NCI-H2227 (cell line): ENCODE data around the gene NELFE.
"Not testable (repeated sequence)": the region's sequence is repeated elsewhere in the genome, so short reads cannot be mapped to it uniquely, and the experiment has no call there.

Experiments used
- DNase-seq: peaks from one replicate; lab custom pipeline; 2025; ENCODE audit not compliant: unreplicated experiment; lab: John Stamatoyannopoulos, UW

NELFE gene

GRCh38 chr6:31958741-31959739, at the start of gene NELFE, which contains the start of gene SKIC2:
Gene NELFE (minus strand): TSS chr6:31958971. CDS start chr6:31958446, 525 bp downstream.
Gene SKIC2 (plus strand): TSS chr6:31959175. CDS start chr6:31959193, 18 bp downstream.
- peak; percentile 100 for DNase-seq

GRCh38 chr6:32008037-32008436, 49.3 kb upstream of the NELFE start:
- not testable (repeated sequence) for DNase-seq

GRCh38 chr6:32007086-32007485, 48.3 kb upstream of the NELFE start:
- DNase-seq, result not testable (repeated sequence)

GRCh38 chr6:32005991-32006529, 47.3 kb upstream of the NELFE start:
- not testable (repeated sequence) for DNase-seq

GRCh38 chr6:32005538-32005880, 46.7 kb upstream of the NELFE start:
- DNase-seq, result not testable (repeated sequence)

GRCh38 chr6:32004864-32005537, 46.2 kb upstream of the NELFE start:
- not testable (repeated sequence) for DNase-seq

- not testable (repeated sequence) for DNase-seq
Measured at GRCh38 chr6:32004393-32004792, 45.6 kb upstream of the NELFE start.

- DNase-seq, result not testable (repeated sequence)
Measured at GRCh38 chr6:32003301-32003700, 44.5 kb upstream of the NELFE start.

- DNase-seq, result not testable (repeated sequence)
Measured at GRCh38 chr6:32002546-32003268, 43.9 kb upstream of the NELFE start.

GRCh38 chr6:31996385-31996784, 37.6 kb upstream of the NELFE start:
- not testable (repeated sequence) for DNase-seq

- not testable (repeated sequence) for DNase-seq
Measured at GRCh38 chr6:31994421-31994820, 35.6 kb upstream of the NELFE start.

GRCh38 chr6:31989363-31989762, 30.6 kb upstream of the NELFE start:
- not testable (repeated sequence) for DNase-seq

- DNase-seq, result not testable (repeated sequence)
Measured at GRCh38 chr6:31981744-31982143, 23.0 kb upstream of the NELFE start, which contains the start of gene C4A. Gene C4A (plus strand): TSS chr6:31982057. CDS start chr6:31982108, 51 bp downstream.

GRCh38 chr6:31980998-31981397, 22.2 kb upstream of the NELFE start:
- not testable (repeated sequence) for DNase-seq

- not testable (repeated sequence) for DNase-seq
Measured at GRCh38 chr6:31980195-31980876, 21.6 kb upstream of the NELFE start.

GRCh38 chr6:31979238-31979898, 20.6 kb upstream of the NELFE start:
- DNase-seq, result no peak

- no peak for DNase-seq
Measured at GRCh38 chr6:31978831-31979230, 20.1 kb upstream of the NELFE start.

GRCh38 chr6:31977816-31978431, 19.2 kb upstream of the NELFE start:
- no peak for DNase-seq

- not testable (repeated sequence) for DNase-seq
Measured at GRCh38 chr6:31976065-31976464, 17.3 kb upstream of the NELFE start.
